Smooth muscle cell (in vitro differentiated cells): ENCODE data around the gene HAX1. TPM values are rescaled to one million over a fixed set of nuclear protein-coding genes. Genes with fewer than 3 reads are reported as not detected.
A peak's percentile ranks its signal among the peaks of the same experiment; 100 is the strongest.
"Not testable (repeated sequence)": the region's sequence is repeated elsewhere in the genome, so short reads cannot be mapped to it uniquely, and the experiment has no call there.

Source experiments
- DNase-seq: peaks from one replicate; lab custom pipeline; 2025; ENCODE audit not compliant: unreplicated experiment; lab: John Stamatoyannopoulos, UW
- H2AFZ ChIP-seq: fragments of 200-600 bp; sonication (generic); 2 replicates; pipeline ENCODE4 v1.6.0; 2016; ENCODE audit warnings: antibody characterized with exemption, low read depth, mild to moderate bottlenecking
- H3F3A ChIP-seq: fragments of 200-600 bp; sonication (generic); 2 replicates; pipeline ENCODE4 v1.6.0; 2017; ENCODE audit warnings: antibody characterized with exemption, low read depth
- H3K27ac ChIP-seq: fragments of 200-600 bp; sonication (generic); 2 replicates; pipeline ENCODE4 v1.5.1; 2016; ENCODE audit warnings: low read depth, mild to moderate bottlenecking
- H3K27me3 ChIP-seq: fragments of 200-600 bp; sonication (generic); 2 replicates; pipeline ENCODE4 v1.6.1; 2016; ENCODE audit warnings: low read depth, mild to moderate bottlenecking
- H3K36me3 ChIP-seq: fragments of 200-600 bp; sonication (generic); 2 replicates; pipeline ENCODE4 v1.5.1; 2016; ENCODE audit warnings: low read depth
- H3K4me1 ChIP-seq: fragments of 200-600 bp; sonication (generic); 2 replicates; pipeline ENCODE4 v1.5.1; 2016; ENCODE audit warnings: low read depth
- H3K4me2 ChIP-seq: fragments of 200-600 bp; sonication (generic); 2 replicates; pipeline ENCODE4 v1.6.0; 2016; ENCODE audit warnings: mild to moderate bottlenecking
- H3K4me3 ChIP-seq: fragments of 200-600 bp; sonication (generic); 2 replicates; pipeline ENCODE4 v1.5.1; 2016; ENCODE audit warnings: mild to moderate bottlenecking
- H3K79me2 ChIP-seq: fragments of 200-600 bp; sonication (generic); 2 replicates; pipeline ENCODE4 v1.6.0; 2016; ENCODE audit warnings: low read depth, mild to moderate bottlenecking
- H3K9ac ChIP-seq: fragments of 200-600 bp; sonication (generic); 2 replicates; pipeline ENCODE4 v1.6.0; 2016; ENCODE audit warnings: low read depth
- H3K9me3 ChIP-seq: fragments of 200-600 bp; sonication (generic); replicated peaks from 2 replicates; pipeline ENCODE4 v1.5.1; 2016; ENCODE audit warnings: low read depth
- H4K20me1 ChIP-seq: fragments of 200-600 bp; sonication (generic); 2 replicates; pipeline ENCODE4 v1.6.0; 2016; ENCODE audit warnings: low read depth
- WGBS: methylation state at CpG from one replicate; pipeline ENCODE4 v1.1.7; 2016; ENCODE audit warnings: low lambda C conversion rate; 5-methylcytosine and 5-hydroxymethylcytosine counted together
- polyA plus RNA-seq: library from polyadenylated mRNA; unstranded; fragments of >200 nt; fragmentation: Nextera tagmentation; extraction: Ambion mirVana; gene quantifications from 2 replicates; pipeline ENCODE4 v1.2.1, GENCODE V29; 2016
- total RNA-seq: library from RNA; depleted of rRNA; stranded (reverse); fragments of >200 nt; gene quantifications from 2 replicates; pipeline ENCODE4 v1.2.3, GENCODE V29; 2014
- TF ChIP-seq, protein P1 (sequence below): fragments of 200-600 bp; sonication (generic); IDR thresholded peaks from 2 replicates; pipeline ENCODE4 v1.5.1; 2017; ENCODE audit warnings: borderline replicate concordance, mild to moderate bottlenecking, antibody characterized with exemption; ENCODE audit not compliant: insufficient read depth, poor library complexity, severe bottlenecking

The HAX1 gene
- total and polyA plus RNA-seq, 2 experiments from 2014 or later: 73.7 to 91.6 TPM

DNA sequence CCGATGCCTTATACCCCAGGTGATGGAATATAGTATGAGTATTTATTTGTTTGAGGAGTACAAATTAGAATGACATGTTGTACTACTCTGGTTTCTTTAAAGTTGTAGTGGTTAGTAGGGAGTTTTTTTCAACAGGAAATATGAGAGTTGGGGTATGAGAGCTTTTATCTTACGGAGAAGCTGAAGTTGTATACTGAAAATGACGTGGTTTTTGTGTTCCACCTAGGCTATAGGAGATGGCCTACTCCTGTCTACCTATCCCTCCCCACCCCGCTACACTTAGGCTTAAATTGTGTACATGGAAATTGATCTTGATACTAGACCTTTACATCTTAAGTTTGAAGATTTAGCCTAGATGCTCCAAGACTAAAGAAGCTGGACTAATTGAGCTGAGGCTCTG is 6.8 kb upstream of the HAX1 start:
- H2AFZ ChIP-seq: no peak overlapping the region
- no peak for DNase-seq
- H3K4me3 ChIP-seq: no peak overlapping the region
- H3K4me2 ChIP-seq: no peak overlapping the region
- peak overlapping the region; percentile 77 for H3K27ac ChIP-seq
- H4K20me1 ChIP-seq: peaks cover 40% of the 10 kb centered on the region
- peaks cover 15% of the 10 kb centered on the region for H3F3A ChIP-seq
- no peaks in the 10 kb centered on the region for H3K4me1 ChIP-seq
- H3K27me3 ChIP-seq: no peaks in the 10 kb centered on the region
- no peak overlapping the region for H3K9ac ChIP-seq
- peaks cover 6% of the 10 kb centered on the region for H3K36me3 ChIP-seq
- no peaks in the 10 kb centered on the region for H3K9me3 ChIP-seq
- no peaks in the 10 kb centered on the region for H3K79me2 ChIP-seq
- TF ChIP-seq, protein P1, sequence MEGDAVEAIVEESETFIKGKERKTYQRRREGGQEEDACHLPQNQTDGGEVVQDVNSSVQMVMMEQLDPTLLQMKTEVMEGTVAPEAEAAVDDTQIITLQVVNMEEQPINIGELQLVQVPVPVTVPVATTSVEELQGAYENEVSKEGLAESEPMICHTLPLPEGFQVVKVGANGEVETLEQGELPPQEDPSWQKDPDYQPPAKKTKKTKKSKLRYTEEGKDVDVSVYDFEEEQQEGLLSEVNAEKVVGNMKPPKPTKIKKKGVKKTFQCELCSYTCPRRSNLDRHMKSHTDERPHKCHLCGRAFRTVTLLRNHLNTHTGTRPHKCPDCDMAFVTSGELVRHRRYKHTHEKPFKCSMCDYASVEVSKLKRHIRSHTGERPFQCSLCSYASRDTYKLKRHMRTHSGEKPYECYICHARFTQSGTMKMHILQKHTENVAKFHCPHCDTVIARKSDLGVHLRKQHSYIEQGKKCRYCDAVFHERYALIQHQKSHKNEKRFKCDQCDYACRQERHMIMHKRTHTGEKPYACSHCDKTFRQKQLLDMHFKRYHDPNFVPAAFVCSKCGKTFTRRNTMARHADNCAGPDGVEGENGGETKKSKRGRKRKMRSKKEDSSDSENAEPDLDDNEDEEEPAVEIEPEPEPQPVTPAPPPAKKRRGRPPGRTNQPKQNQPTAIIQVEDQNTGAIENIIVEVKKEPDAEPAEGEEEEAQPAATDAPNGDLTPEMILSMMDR: no peak
- 83% methylated on average over 4 of the region's 4 CpGs for WGBS

GRCh38 chr1:154270833-154271232 is 1.6 kb upstream of the HAX1 start:
- Histone ChIP-seq H3K27me3 (no peaks in the 10 kb centered on the region), H3K4me3 (no peak overlapping the region), H2AFZ (no peak overlapping the region), H3F3A (no peaks in the 10 kb centered on the region), H3K36me3 (no peaks in the 10 kb centered on the region), H3K4me1 (peaks cover 6% of the 10 kb centered on the region), H4K20me1 (no peaks in the 10 kb centered on the region), H3K27ac (peak overlapping the region; percentile 74), H3K79me2 (peaks cover 6% of the 10 kb centered on the region), H3K4me2 (no peak overlapping the region), H3K9ac (no peak overlapping the region), H3K9me3 (no peaks in the 10 kb centered on the region)
- WGBS: 97% methylated on average over 5 of the region's 5 CpGs
- TF ChIP-seq, protein P1: no peak
- no peak for DNase-seq

DNA sequence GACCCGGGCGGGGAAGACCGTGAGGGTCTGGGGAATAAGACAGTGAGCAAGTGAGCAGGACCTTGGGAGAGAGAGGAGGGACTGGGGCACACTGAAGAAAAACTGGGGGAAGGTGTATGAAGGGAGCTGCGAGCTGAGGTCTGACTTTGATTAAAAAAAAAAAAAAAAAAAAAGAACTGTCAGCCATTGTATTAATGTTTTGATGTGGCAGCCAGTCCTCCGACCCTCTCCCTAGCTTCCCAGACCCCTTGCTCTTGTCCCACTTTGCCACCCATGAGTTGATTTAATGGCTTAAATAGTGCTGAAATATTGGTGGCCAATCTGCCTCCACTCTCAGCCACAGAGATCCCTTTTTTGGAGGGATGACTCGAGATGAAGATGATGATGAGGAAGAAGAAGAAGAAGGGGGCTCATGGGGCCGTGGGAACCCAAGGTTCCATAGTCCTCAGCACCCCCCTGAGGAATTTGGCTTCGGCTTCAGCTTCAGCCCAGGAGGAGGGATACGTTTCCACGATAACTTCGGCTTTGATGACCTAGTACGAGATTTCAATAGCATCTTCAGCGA is 652 bp downstream of the HAX1 start:
- H3K36me3 ChIP-seq: no peaks in the 10 kb centered on the region
- H3K9me3 ChIP-seq: no peaks in the 10 kb centered on the region
- WGBS: 59% methylated on average over 13 of the region's 13 CpGs
- DNase-seq: no peak
- H3K4me3 ChIP-seq: peak overlapping the region; percentile 90
- TF ChIP-seq, protein P1: no peak
- H3K9ac ChIP-seq: peak overlapping the region; percentile 79
- peak overlapping the region; percentile 88 for H2AFZ ChIP-seq
- H3K79me2 ChIP-seq: peaks cover 6% of the 10 kb centered on the region
- H3K27me3 ChIP-seq: no peaks in the 10 kb centered on the region
- no peaks in the 10 kb centered on the region for H3F3A ChIP-seq
- peak overlapping the region; percentile 92 for H3K4me2 ChIP-seq
- no peaks in the 10 kb centered on the region for H4K20me1 ChIP-seq
- H3K4me1 ChIP-seq: peaks cover 6% of the 10 kb centered on the region
- peak overlapping the region; percentile 74 for H3K27ac ChIP-seq

GRCh38 chr1:154276797-154277196 is 4.4 kb downstream of the HAX1 start:
- Histone ChIP-seq H3K36me3 (no peaks in the 10 kb centered on the region), H3K79me2 (peaks cover 6% of the 10 kb centered on the region), H3K27ac (no peak overlapping the region), H3F3A (no peaks in the 10 kb centered on the region), H3K4me3 (no peak overlapping the region), H3K4me2 (no peak overlapping the region), H3K27me3 (no peaks in the 10 kb centered on the region), H3K4me1 (peaks cover 6% of the 10 kb centered on the region), H3K9me3 (no peaks in the 10 kb centered on the region), H3K9ac (no peak overlapping the region), H2AFZ (no peak overlapping the region), H4K20me1 (no peaks in the 10 kb centered on the region)
- no peak for DNase-seq
- TF ChIP-seq, protein P1: no peak
- 92% methylated on average over 7 of the region's 7 CpGs for WGBS

DNA sequence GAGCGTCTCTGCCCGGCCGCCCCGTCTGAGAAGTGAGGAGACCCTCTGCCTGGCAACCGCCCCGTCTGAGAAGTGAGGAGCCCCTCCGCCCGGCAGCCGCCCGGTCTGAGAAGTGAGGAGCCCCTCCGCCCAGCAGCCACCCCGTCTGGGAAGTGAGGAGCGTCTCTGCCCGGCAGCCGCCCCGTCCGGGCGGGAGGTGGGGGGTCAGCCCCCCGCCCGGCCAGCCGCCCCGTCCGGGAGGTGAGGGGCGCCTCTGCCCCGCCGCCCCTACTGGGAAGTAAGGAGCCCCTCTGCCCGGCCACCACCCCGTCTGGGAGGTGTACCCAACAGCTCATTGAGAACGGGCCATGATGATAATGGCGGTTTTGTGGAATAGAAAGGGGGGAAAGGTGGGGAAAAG is 15.2 kb downstream of the HAX1 start:
- not testable (repeated sequence) for H4K20me1 ChIP-seq, H3K27ac ChIP-seq, H3K4me2 ChIP-seq, H3K9ac ChIP-seq, H2AFZ ChIP-seq, DNase-seq, H3K27me3 ChIP-seq, H3K9me3 ChIP-seq, H3K79me2 ChIP-seq, H3K4me3 ChIP-seq, H3K36me3 ChIP-seq, H3K4me1 ChIP-seq, H3F3A ChIP-seq
- 96% methylated on average over 10 of the region's 30 CpGs for WGBS
